Measurements from ENCODE around the gene NAA40.
A peak's percentile ranks its signal among the peaks of the same experiment; 100 is the strongest.

The NAA40 gene

DNA sequence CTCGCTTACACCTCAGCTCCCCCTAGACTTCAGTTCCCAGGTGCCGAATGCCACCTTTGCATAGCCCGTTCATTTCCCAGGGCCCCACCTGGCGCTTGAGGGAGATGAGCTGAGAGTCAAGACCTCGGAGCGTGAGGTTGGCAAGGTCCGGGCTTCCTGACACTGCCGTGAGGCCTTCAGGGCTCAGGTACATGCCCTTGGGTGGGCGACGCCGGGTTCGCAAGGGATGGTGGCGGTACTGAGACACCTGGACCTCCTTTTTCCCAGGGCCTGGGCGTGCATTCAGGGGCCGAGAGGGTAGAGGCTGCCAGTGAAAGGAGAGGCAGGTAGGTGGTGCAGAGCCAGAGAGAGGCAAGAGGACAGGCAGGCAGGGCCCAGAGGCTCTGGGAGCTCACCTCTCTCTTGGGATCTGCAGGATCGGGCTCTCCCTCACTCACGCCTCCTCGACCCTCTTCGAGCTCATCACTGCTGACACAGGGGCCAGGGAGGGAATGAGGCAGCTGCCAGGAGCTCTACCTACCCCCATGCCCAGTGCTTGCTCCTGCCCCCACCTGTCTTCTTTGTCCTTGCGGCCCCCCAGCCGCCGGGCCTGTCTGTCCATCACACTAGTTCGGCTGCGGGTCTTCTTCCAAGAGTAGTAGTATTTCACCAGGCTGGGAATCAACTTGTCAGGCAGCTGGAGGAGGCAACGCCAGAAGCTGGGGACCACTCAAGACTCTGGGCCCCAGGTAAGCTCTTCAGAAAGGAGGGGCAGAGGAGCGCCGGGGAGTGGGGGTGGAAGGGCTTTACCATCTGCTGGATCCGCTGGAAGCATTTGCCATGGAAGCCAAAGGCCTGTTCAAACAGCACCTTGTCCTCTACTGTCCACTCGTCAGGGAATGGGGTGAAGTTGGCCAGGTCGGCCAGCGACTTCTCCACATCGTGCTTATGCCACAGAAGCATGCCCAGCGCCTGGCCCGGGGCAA, 24.7 kb upstream of the NAA40 start:
- DNase-seq: no peak

- no peak for DNase-seq
These were observed 23.7 kb upstream of the NAA40 start for GRCh38 chr11:63914896-63915691.

DNA sequence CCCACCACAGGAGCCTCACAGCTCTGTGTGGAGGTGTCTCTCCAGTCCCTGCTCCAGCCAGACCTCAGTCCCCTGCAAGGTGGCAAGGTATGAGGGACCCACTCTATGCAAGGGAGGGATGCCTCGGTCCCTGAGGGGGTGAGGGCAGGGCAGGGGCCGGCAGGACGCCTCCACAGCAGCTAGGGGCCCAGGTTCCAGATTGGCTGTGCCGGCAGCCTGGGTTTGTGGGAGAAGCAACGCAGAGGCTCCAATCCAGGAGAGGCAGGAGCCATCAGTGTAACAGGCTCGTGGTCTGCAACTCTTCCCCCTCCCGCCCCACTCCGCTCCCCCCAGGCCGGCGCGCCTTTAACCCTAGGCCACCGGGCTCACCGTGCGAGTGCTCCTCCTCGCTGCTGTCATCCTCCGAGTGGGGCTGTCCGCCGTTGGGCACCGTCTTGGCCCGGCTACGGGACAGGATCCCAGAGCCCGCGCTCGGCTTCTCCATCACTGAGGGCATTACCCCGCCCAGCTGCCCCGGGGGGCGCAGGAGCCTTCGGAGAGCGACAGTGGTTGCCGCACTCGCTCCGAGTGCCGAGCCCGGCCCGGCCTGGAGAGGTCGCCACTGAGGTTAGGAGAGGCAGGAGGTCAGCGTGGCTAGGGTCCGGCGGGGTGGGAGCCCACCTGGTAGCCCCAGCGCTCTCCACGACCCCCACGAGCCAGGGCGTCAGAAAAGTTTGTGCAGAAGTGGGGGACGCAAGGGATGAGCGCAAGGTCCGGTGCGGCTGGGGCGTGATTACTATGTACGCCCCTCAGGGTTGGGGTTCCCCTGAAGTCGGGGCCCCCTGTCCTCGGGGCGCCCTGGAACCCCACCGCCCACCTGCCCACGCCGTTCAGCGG, 22.6 kb upstream of the NAA40 start:
- DNase-seq: peak in 1 of 2 donors; percentile 10

GRCh38 chr11:63916837-63917691, 21.7 kb upstream of the NAA40 start, which contains the start of gene RCOR2:
RCOR2 (minus strand) TSS chr11:63917164; CDS start chr11:63916456, 708 bp downstream.
- peak; percentile 25 to 48 for DNase-seq

DNA sequence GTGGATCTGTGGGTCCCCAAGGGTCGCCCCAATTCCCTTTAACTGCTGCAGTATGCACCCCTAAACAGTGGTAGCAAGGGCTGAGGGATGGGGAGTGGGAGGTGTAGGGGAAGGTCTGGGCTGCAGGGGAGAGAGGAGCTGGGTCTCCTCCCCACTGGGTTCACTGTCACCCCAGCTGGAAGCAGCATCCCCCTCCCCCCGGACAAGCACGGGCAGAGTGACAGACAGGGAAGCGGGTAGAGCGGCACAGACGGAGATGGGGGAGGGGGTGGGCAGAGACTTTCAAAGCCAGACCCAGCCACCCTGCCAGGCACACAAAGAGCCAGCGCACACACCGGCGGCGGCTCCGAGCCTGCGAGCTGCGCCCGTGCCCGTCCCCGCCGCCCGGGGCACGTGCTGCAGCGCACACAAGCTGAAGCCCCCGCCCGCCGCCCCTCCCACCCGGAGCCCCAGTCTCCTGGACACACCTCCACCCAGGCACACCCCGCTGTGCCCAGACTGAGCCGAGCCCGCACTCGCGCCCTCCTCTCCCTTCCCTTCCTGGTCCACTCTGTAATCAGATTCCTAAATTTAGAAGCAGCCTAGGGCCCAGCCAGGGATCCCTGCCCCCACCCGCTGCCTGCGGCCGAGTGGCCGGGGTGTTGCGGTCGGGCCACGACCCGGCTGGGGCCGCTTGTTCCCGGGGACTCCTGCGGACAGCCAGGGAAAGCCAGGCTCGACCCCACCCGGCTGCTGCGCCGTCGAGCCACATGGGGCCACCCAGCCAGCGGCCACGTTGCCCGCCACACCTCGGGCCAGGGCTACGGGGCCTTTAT, 20.9 kb upstream of the NAA40 start:
- DNase-seq: no peak

GRCh38 chr11:63918507-63919191, 20.2 kb upstream of the NAA40 start:
- DNase-seq: no peak

- DNase-seq: no peak
These were observed 19.3 kb upstream of the NAA40 start for GRCh38 chr11:63919267-63920125.

- DNase-seq: no peak
These were observed 18.5 kb upstream of the NAA40 start for GRCh38 chr11:63920126-63920938.

- DNase-seq: no peak
These were observed 17.8 kb upstream of the NAA40 start for GRCh38 chr11:63920939-63921417.

DNA sequence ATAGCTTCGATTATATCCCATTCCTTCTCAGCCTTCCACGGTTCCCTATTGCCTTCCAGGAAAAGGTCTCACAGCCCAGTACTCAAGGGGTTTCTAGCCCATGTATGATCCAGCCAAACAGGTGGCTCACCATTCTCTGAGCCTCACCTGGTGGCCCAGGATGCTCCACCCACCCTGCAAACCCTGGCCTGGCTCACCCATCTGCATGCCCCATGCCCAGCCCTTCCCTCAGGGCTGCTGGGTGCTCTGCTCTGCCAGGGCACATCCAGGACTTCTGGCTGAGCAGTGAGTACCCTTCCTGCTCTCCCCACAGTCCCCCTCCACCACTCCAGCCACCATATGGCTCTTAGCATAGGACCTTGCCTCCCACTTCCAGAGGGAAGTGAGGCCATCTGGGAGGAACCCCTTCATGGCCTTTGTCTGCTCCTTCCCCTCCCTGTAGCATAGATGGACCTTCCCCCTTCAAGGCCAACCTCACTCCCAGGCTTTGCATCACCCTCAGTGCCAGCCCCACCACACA, 16.1 kb upstream of the NAA40 start:
- no peak for DNase-seq

- no peak for DNase-seq
These were observed 15.5 kb upstream of the NAA40 start for GRCh38 chr11:63923319-63923718.

GRCh38 chr11:63929616-63930015, 9.2 kb upstream of the NAA40 start:
- no peak for DNase-seq

DNA sequence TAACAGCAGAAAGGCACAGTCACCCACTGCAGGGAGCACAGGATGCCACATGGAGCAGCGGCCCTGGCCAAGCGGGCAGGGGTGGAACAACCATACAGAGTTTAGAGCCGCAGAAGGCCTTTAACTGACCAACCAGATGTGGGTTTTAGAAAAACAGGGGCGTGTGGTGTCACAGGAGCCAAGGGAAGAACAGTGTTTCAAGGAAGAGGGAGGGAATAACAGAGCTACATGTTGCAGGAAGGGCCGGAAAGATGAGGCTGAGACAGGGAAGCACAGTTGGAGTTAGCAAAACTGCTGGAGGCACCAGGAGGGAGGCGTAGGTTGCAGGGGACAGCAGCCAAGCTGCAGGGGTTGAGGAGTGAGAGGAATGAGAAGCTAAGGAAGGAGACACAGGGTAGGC, 7.8 kb upstream of the NAA40 start:
- DNase-seq: no peak

DNA sequence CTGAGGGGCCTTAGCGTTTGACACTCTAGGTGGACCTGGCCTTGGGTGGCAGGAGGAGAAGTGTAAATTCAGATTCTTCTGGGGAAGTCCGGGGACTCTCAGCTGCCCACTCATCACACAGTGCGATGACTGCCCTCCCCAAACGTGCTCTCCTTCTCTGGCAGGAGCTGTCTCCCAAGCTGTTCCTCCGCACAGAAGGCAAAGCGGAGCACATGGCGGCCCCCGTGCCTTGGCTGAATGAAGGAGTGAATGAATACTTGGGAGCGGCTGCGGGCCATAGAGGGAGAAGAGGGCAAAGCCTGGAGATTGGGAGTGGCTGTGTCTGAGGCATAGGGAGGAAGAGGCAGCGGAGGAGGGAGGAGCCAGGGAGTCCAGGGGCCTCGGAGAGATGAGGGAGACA, 6.9 kb upstream of the NAA40 start:
- no peak for DNase-seq

- no peak for DNase-seq
These were observed 5.3 kb upstream of the NAA40 start for GRCh38 chr11:63933459-63933858.

DNA sequence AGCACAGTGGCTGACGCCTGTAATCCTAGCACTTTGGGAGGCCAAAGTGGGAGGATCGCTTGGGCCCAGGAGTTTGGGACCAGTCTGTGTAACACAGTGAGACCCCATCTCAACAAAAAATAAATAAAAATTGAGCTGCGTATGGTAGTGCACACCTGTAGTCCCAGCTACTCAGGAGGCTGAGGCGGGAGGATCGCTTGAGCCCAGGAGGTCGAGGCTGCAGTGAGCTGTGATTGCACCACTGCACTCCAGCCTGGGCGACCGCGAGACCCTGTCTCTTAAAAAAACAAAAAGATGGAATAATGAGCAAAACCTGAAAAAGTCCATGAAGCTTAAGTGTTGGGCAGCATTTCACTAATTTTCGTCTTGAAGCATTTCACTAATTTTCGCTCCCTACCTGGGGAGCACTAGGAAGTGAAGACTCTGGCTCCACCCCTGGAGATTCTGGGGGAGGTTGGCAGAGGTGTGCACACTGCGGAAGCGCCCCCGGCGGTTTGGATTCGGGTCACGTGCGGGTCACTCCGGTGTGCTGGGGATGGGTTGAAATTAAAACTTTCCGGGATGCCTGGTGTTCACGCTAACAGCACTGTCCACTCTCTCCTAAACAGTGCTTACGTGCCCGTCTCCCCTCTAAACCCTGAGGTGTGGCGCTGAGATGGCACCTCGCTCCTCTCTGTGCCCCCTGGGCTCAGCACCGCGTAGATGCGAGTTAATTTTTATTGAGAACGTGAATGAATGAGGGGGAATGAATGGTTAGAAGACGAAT, 906 bp upstream of the NAA40 start:
- DNase-seq: no peak

GRCh38 chr11:63939397-63939891, 642 bp downstream of the NAA40 start:
- peak in 1 of 2 donors; percentile 15 for DNase-seq

All from inflammatory macrophage treated with lipopolysaccharide for 1 hour (primary cell).